GM18511 (cell line): ENCODE data around the gene KLHDC4.
"Not testable (repeated sequence)": the region's sequence is repeated elsewhere in the genome, so short reads cannot be mapped to it uniquely, and the experiment has no call there.

Experiments used
- ATAC-seq: cut with Tn5 transposase; IDR thresholded peaks from one replicate; pipeline ENCODE4 v1.9.1; 2021; ENCODE audit warnings: mild to moderate bottlenecking, moderate library complexity; ENCODE audit not compliant: unreplicated experiment

Gene KLHDC4

GRCh38 chr16:87722590-87723225, 43.1 kb downstream of the KLHDC4 start:
- no peak for ATAC-seq

GRCh38 chr16:87721622-87722585, 43.9 kb downstream of the KLHDC4 start:
- no peak for ATAC-seq

GRCh38 chr16:87720446-87720845, 45.3 kb downstream of the KLHDC4 start:
- no peak for ATAC-seq

GRCh38 chr16:87718831-87719230, 47.0 kb downstream of the KLHDC4 start:
- ATAC-seq = not testable (repeated sequence)

GRCh38 chr16:87715658-87716057, 50.1 kb downstream of the KLHDC4 start:
- no peak for ATAC-seq

GRCh38 chr16:87715231-87715630, 50.6 kb downstream of the KLHDC4 start:
- no peak for ATAC-seq

- ATAC-seq = no peak
Measured at GRCh38 chr16:87713451-87714229, 52.1 kb downstream of the KLHDC4 start.

- no peak for ATAC-seq
Measured at GRCh38 chr16:87712184-87712762, 53.5 kb downstream of the KLHDC4 start.

- ATAC-seq = no peak
Measured at GRCh38 chr16:87710887-87711286, 54.9 kb downstream of the KLHDC4 start.

GRCh38 chr16:87709677-87710076, 56.1 kb downstream of the KLHDC4 start:
- ATAC-seq = no peak

GRCh38 chr16:87708881-87709638, 56.7 kb downstream of the KLHDC4 start:
- no peak for ATAC-seq

GRCh38 chr16:87707714-87708580, 57.8 kb downstream of the KLHDC4 start:
- no peak for ATAC-seq

GRCh38 chr16:87707097-87707496, 58.7 kb downstream of the KLHDC4 start:
- ATAC-seq = no peak

- no peak for ATAC-seq
Measured at GRCh38 chr16:87706278-87707000, 59.3 kb downstream of the KLHDC4 start.

GRCh38 chr16:87705771-87706277, 60.0 kb downstream of the KLHDC4 start:
- no peak for ATAC-seq

- ATAC-seq = no peak
Measured at GRCh38 chr16:87704754-87705353, 60.9 kb downstream of the KLHDC4 start.

GRCh38 chr16:87703835-87704375, 61.9 kb downstream of the KLHDC4 start:
- no peak for ATAC-seq

GRCh38 chr16:87703071-87703470, 62.7 kb downstream of the KLHDC4 start:
- ATAC-seq = no peak
